HTERT RPE-1 (cell line): ENCODE data around the gene NR4A1.

Experiments
- in situ Hi-C: fragments of 300-500 bp; cut with MboI; formaldehyde crosslinking; loops from 4 replicates; pipeline ENCODE4 v1.14.3; 2020; ENCODE audit warnings: low sequenced_read_pairs

NR4A1 gene

GRCh38 chr12:52041035-52041434, 10.2 kb upstream of the NR4A1 start:
- in situ Hi-C loops = no loop called here

GRCh38 chr12:52041695-52042123, 9.5 kb upstream of the NR4A1 start:
- in situ Hi-C loops = no loop called here

DNA sequence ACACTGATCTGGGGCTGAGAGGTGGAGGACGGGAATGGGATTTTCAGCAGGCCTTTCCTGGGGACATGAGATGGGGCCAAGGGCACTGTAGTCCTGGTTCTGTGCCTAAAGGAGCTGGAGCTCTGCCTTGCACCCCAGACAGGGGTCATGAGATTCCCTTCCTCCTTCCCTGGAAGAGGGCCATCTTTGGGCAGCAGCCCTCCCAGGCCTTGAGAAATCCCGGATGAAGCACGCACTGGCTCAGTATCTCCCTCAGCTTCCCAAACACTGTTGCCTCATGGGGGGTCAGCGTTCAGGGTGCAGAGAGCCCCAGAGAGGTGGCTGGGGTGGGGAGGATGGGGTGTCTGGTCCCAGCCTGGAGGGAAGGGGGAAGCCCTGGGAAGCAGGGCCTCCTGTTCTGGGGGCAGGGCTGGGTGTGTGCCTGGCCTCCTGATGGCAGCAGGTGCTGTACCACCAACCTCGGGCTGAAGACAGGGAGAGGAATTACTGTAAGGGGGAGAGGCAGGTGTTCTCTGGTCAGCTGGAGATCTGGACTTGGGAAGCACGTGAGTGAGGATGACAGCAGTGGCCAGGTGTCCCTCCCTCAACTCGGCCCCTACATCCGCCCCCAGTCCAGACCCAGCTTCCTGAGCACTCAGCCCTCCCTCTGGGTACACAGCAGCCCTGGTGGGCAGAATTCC, 8.4 kb upstream of the NR4A1 start:
- in situ Hi-C loops = no loop called here

GRCh38 chr12:52043386-52044212, 7.6 kb upstream of the NR4A1 start:
- in situ Hi-C loops = no loop called here

DNA sequence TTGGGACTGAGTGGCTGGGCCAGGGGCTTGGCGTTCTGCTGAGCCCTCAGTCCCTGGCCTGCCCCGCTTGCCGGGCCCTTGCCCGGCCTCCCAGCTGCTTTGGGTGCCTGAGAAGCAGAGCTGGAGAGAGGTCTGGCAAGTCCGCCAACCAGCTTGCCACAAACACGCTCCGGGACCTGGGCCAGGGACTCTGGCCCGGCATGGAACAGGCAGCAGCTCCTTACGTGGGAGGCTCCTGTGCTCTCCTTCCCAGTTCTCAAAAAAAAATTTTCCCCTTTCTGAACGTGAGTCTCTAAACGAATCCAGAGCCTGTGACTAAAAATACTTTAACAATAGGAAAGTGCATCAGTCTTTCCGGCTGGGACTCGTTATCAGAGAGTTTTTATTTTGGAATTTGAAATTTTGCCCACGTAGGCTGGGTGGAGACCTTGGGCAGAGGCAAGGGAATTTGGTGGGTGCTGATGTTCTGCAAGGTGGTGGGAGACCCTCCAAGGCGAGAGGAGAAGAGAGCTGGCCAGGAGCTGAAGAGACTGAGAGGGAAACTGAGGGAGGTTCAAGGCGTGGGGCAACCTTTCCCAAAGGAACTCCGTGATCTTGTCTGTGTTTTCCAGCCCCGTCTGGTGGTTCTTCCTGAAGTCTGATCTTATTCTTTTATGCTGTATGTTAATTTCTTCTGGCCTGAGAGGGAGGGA, 6.8 kb upstream of the NR4A1 start:
- in situ Hi-C loops = no loop called here

- in situ Hi-C loops = no loop called here
Observed at GRCh38 chr12:52045794-52046199, 5.4 kb upstream of the NR4A1 start.

- in situ Hi-C loops = no loop called here
Observed at GRCh38 chr12:52046859-52047258, 4.4 kb upstream of the NR4A1 start.

GRCh38 chr12:52049286-52049685, 2.0 kb upstream of the NR4A1 start:
- in situ Hi-C loops = no loop called here

DNA sequence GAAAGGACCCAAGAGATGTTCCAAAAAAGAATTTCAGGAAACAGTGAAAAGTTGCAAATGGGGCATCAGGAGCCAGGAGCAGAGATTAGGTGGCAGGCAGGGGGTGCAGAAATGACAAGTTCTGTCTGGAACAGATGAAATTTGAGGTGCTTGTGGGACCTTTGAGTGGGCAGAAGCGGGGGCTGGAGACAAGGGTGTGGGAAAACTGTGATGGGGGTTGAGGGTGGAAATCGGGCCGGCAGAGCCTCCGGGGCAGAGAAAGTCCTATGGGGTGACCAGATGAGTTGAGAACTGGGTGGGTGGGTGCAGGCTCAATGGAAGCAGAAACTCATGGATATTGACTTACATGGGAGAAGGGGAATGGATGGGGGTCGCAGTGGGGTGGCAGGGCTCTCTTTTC, 1.6 kb upstream of the NR4A1 start:
- in situ Hi-C loops = no loop called here

DNA sequence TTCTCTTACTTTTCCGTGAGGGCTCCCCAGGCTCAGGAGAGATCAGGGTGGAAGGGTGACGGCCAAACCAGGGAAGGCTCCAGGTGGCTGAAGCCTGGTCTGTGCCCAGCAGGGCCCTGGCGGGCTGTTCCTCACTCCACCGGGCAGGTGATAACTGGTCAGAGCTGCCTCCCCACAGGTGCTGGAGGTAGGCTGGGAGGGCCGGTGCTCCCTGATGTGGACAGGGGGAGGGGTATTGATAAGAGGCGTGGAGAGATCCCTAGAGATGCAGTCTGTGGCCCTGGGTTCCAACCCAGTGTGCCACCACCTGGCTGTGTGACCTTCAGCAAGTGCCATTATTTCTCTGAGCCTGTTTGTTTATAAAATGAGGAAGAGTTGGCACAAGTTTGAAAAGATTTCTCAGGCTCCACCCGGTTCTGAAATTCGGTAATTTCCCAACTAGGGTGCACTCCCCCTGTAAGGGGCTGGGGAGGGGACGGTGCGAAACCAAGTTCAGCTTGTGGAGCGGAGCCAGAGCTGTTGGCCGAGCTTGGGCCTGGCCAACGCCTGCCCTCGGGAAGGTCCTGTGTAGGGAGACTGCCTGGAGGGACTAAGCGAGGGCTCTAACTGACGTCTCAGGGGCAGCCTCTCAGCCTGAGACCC, 1.0 kb upstream of the NR4A1 start:
- in situ Hi-C loops = no loop called here

GRCh38 chr12:52052468-52053186, 1.4 kb downstream of the NR4A1 start:
- in situ Hi-C loops = no loop called here

DNA sequence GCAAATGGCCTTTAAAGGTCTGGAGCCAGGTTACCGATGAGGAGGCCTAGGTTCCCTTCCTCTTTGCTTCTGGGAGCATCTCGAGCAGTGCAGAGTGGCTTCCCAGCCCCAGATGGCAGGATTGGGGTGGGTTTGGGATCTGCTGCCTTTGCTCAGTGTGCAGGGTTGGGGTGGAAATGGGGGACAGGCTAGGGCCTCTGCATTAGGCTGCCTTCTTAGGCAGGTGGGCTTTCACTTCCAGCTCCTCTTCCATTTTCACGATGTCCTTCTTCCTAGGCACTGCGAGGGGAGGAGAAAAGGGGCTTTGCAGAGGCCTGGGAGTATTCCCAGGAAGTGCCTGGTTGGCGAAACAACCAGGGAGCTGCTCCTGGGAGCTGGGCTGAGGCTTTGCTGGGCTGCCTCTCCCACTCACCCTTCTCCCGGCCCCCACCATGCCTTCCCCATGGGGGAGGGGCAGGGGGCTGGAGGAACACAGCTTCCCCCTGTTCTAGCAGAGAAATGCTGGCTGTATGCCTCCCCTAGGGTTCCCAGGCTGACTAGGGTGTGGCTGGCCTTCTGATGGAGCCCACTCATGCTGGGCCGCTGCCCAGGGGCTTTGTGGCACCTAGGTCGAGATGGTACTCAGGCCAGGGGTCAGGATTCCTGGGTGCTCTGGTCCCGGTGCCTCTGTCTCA, 2.4 kb downstream of the NR4A1 start:
- in situ Hi-C loops = no loop called here

DNA sequence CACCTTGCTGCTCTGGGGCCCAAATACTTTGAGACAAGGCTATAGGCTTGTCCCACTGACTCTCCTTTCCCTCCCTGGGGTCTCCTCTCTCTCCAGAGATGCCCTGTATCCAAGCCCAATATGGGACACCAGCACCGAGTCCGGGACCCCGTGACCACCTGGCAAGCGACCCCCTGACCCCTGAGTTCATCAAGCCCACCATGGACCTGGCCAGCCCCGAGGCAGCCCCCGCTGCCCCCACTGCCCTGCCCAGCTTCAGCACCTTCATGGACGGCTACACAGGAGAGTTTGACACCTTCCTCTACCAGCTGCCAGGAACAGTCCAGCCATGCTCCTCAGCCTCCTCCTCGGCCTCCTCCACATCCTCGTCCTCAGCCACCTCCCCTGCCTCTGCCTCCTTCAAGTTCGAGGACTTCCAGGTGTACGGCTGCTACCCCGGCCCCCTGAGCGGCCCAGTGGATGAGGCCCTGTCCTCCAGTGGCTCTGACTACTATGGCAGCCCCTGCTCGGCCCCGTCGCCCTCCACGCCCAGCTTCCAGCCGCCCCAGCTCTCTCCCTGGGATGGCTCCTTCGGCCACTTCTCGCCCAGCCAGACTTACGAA, 3.1 kb downstream of the NR4A1 start:
- in situ Hi-C loops = no loop called here

- in situ Hi-C loops = no loop called here
Observed at GRCh38 chr12:52054833-52055730, 3.8 kb downstream of the NR4A1 start.

- in situ Hi-C loops = no loop called here
Observed at GRCh38 chr12:52055731-52056711, 4.8 kb downstream of the NR4A1 start.

GRCh38 chr12:52056801-52057637, 5.8 kb downstream of the NR4A1 start:
- in situ Hi-C loops = no loop called here
